HG03469 (cell line): ENCODE results near the gene GPAT3.
"Not testable (repeated sequence)": the region's sequence is repeated elsewhere in the genome, so short reads cannot be mapped to it uniquely, and the experiment has no call there.

Source experiments
- ATAC-seq: cut with Tn5 transposase; IDR thresholded peaks from one replicate; pipeline ENCODE4 v1.9.1; 2021; ENCODE audit warnings: mild to moderate bottlenecking, moderate library complexity, moderate number of reproducible peaks; ENCODE audit not compliant: unreplicated experiment

Gene GPAT3

DNA sequence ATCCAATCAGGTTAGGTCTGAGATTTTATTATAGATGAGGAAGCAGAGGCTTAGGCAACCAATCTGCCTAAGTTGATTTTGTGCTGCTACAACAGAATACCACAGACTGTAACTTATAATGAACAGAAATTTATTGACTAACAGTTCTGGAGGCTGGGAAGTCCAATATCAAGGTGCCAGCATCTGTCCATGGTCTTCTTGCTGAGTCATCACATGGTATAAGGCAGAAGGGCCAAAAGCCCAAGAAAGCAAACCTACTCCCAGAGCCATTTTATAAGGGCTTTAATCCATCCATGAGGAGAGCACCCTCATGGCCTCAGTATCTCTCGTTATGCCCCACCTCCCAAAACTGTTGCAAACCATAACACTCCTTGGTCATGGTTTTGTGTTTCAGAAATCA is 55.8 kb downstream of the GPAT3 start:
- ATAC-seq: no peak

DNA sequence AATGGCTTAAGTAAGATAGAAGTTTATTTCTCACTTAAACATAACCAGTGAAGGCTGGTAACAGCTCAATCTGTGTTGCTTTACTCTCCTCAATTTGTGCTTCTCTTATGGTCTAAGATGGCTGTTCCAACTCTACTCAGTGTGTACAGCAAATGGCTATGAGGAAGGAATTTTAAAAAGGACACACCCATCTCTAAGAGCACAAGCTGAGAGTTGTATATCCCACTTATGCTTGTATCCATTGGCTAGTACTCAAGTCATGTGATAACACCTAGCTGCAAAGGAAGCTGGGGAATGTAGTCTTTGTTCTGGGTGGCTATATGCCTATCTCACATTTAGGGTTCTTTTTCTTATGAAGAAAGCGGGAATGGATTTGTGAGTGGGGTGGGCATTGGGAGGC is 63.3 kb downstream of the GPAT3 start:
- peak; percentile 93 for ATAC-seq

- ATAC-seq: no peak
Measured at GRCh38 chr4:83603129-83603528, 67.2 kb downstream of the GPAT3 start.

DNA sequence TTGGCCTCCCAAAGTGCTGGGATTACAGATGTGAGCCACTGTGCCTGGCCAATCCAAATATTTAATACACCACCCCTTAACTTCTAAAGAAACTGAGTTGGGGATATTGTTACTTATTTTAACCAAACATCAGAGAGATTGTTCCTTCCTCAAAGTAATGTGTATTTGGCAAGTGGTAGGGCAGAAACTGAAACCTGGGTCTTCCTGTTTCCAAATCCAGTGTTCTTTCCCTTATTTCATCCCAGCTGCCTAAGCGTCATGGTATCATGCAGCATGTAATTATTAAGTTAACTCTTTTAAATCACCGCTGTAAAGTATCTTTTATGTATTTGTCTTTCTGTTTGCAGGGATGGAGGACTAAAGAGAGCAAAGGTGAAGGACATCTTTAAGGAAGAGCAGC is 68.4 kb downstream of the GPAT3 start:
- ATAC-seq: no peak

- ATAC-seq: no peak
Measured at GRCh38 chr4:83605210-83605609, 69.3 kb downstream of the GPAT3 start.

- ATAC-seq: no peak
Measured at GRCh38 chr4:83605744-83606172, 69.8 kb downstream of the GPAT3 start.

DNA sequence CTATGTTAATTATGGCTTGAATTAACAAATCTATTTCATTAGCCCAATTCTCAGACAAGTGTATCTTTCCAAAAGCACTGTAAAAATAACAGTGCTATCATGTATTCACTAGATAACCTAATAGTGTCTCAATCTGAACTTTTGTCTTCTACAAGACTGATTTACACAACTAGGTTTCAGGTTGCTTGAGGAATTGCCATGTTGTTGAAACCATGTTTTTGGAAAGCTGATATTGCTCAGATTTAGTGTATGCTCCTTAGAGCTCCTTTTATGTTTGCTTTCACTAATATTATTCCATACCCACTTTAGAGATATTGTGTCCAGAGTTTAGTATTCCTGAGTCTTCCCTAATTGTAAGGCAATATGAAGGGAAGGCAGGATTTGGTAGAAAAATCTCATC is 70.6 kb downstream of the GPAT3 start:
- ATAC-seq: no peak

GRCh38 chr4:83606898-83607297 is 71.0 kb downstream of the GPAT3 start:
- peak; percentile 36 for ATAC-seq

- no peak for ATAC-seq
Measured at GRCh38 chr4:83609365-83609764, 73.5 kb downstream of the GPAT3 start.

DNA sequence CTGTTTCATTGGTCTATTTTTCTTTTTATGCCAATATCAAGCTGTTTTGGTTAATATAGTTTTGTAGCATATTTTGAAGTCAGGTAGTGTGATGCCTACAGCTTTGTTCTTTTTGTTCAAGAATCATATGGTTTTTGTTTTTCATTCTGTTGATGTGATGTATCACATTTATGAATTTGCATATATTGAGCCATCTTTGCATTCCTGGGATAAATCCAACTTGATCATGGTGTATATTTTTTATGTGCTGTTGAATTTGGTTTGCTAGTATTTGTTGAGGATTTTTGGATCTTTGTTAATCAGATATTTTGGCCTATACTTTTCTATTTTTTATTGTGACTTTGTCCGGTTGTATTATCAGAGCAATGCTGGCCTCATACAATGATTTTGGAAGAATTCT is 74.8 kb downstream of the GPAT3 start:
- no peak for ATAC-seq

DNA sequence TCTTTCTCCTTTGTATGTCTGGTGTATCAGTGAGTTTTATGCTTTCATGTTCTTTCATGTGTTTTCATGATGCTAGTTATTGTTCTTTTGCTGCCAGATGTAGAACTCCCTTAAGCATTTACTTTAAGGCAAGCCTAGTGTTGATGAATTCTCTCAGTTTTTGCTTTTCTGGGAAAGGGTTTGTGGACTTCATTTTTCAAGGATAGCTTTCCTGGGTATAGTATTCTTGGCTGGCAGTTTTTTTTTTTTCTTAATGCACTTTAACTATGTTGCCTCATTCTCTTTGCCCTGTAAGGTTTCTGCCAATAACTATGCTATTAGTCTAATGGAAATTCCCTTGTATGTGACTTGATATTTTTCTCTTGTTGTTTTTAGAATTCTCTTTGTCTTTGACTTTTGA is 77.1 kb downstream of the GPAT3 start:
- ATAC-seq: no peak

DNA sequence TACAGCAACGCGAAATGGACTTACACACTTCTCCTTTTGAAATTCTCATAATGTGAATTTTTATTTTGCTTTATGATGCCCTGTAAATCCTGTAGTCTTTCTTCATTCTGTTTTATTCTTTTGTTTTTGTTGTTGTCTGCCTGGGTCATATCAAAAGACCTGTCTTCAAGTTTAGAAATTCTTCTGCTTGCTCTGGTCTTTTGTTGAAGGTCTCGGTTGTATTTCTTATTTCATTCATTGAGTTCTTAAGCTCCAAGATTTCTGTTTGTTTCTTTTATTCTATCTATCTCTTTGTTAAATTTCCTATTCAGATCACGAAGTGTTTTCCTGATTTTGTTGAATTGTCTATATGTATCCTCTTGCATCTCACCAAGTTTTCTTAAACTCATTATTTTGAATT is 78.1 kb downstream of the GPAT3 start:
- no peak for ATAC-seq

GRCh38 chr4:83616252-83616651 is 80.3 kb downstream of the GPAT3 start:
- no peak for ATAC-seq

DNA sequence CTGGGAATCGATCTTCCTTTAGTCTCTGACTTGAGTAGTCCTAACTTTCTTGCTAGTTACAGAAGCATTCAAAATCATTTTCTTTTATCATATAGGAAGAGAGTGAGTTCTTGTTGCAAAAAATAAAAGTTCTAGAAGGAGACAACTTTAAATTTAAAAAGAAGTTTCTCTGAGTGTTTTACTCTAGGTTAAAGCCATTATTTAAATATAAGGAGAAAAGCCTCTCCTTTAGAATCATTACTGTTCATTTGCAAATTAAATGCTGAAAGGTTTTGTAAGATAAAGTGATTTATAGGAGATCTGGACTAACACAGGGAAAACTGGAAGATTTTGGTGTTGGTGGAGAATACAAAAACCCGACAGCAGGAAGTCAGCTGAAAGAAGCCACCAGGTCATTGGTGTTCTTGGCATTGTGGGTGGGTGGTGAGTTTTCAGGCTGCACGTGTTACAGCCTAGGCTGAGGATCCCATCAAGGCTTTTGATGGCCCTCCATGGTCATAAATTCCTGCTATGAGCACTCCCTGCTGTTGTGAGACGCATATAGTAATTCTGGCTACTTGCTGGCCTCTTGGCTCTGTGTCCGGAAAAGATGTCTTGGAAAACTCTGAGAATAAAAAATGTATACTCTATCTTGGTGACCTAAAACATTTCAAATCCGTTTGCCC is 81.6 kb downstream of the GPAT3 start:
- ATAC-seq: no peak

DNA sequence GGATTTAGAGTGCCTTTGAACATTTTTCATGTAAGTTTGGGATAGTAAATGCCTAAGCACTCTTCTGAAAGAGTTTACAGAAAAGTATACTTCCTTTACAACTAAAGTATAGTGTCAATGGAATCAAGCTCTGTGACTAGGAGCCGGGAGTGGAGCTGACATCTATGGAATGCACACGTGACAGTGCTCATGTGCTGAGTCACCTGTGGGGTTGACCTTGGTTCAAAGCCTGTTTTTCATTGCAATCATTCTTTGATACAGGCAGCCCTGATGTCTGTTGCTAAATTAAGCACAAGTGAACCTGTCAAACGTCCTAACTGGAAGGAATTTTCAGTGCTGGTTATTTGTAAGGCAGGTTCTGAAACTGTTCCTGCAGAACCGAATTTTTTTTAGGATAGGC is 82.5 kb downstream of the GPAT3 start:
- ATAC-seq: no peak

- ATAC-seq: no peak
Measured at GRCh38 chr4:83618991-83619645, 83.2 kb downstream of the GPAT3 start.

DNA sequence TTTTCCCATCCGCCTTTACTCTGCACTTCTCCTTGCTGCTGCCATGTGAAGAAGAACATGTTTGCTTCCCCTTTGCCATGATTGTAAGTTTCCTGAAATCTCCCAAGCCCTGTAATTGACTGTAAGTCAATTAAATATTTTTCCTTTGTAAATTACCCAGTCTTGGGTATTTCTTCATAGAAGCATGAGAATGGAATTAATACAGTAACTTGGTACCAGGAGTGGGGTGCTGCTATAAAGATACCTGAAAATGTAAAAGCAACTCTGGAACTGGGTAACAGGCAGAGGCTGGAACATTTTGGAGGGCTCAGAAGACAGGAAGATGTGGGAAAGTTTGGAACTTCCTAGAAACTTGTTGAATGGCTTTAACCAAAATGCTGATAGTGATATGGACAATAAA is 86.2 kb downstream of the GPAT3 start:
- not testable (repeated sequence) for ATAC-seq

GRCh38 chr4:83625821-83626220 is 89.9 kb downstream of the GPAT3 start:
- no peak for ATAC-seq

GRCh38 chr4:83626245-83626836 is 90.4 kb downstream of the GPAT3 start:
- ATAC-seq: no peak

GRCh38 chr4:83629945-83630721 is 94.2 kb downstream of the GPAT3 start:
- no peak for ATAC-seq

DNA sequence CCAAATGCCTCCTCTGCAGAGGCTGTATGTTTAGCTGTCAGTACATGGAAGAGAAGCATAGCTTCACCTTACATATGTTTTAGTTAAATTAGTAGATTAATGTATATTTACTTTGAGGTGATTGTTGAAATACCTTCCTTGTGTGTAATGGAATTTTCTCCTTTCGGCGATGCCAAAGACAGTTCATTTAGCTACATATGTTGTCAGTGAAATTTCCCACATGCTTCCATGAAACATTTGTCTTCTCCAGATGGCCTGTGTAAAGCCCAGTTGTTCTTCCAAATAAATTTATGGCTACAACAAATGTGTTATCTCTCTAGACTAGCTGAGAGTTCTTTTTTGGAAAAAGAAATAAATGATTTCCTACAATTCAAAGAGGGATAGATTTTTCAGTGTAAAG is 95.2 kb downstream of the GPAT3 start:
- ATAC-seq: no peak

DNA sequence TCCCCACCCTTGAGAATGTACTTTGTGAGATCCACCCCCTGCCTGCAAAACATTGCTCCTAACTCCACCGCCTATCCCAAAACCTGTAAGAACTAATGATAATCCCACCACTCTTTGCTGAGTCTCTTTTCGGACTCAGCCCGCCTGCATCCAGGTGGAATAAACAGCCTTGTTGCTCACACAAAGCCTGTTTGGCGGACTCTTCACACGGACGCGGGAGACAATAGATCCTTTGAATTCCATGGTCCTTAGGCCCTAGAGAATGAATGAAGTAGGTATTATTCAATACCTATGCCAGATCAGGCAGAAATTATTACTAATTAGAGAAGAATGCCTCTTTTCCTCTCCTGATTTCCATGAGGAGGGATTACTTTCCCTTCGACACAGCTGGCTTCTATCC is 101.0 kb downstream of the GPAT3 start:
- ATAC-seq: no peak
